H1 (cell line): ENCODE results near the gene SSTR3. TPM values are rescaled to one million over a fixed set of nuclear protein-coding genes. Genes with fewer than 3 reads are reported as not detected.

Experiments
- CREB1 ChIP-seq: IDR thresholded peaks from 2 replicates; pipeline ENCODE4 v1.6.1; 2012; ENCODE audit warnings: inconsistent platforms
- PHF8 ChIP-seq: fragments of 200-600 bp; sonication (generic); conservative IDR thresholded peaks from 2 replicates; pipeline ENCODE4 v1.7.1; 2012; ENCODE audit warnings: low read depth, mild to moderate bottlenecking, inconsistent platforms, low read length, moderate library complexity
- polyA plus RNA-seq, 7 experiments: library from polyadenylated mRNA; depleted of rRNA in 3 of 7; stranded (reverse) in 5 of 7; unstranded in 2 of 7; fragments of >200 nt in 5 of 7; fragments of 200-250 nt in 2 of 7; gene quantifications; 1 replicate in 5 of 7; 2 replicates in 1 of 7; 4 replicates in 1 of 7; pipeline versions ENCODE4 v1.2.1 to v1.2.3, GENCODE V29; 2011 to 2013; ENCODE audit warnings: missing spikeins in 2 of 7, mixed read lengths in 2 of 7
- total RNA-seq: library from RNA; stranded (reverse); fragmentation: NEBNext Ultra II Directional; extraction: Animal tissue kit (Norgen Biotek cat#: 25700); gene quantifications from 2 replicates; pipeline ENCODE4 v1.2.1, GENCODE V29; 2021

SSTR3 gene
- total and polyA plus RNA-seq, 2 of the 8 experiments (the other 6 are each of a cell fraction or from before 2014, with no cell fraction given): 0.22 to 0.77 TPM

GRCh38 chr22:37157516-37158285 lies 54.6 kb downstream of the SSTR3 start (continued):
- TF ChIP-seq PHF8: no peak
- no peak for TF ChIP-seq CREB1
